Effector memory CD4-positive, alpha-beta T cell (primary cell): Measurements from ENCODE around the gene TSEN54.

Experiments used
- DNase-seq, 3 donors: peaks; one replicate each; pipeline ENCODE4 v3.0.0-alpha.2; 2020
- H3K27ac ChIP-seq: 2 replicates; pipeline ENCODE4 v1.7.0; 2013; ENCODE audit warnings: mild to moderate bottlenecking, low read length, moderate library complexity; ENCODE audit not compliant: insufficient read depth, poor library complexity, severe bottlenecking
- H3K27me3 ChIP-seq: replicated peaks from 2 replicates; pipeline ENCODE4 v1.7.0; 2013; ENCODE audit warnings: mild to moderate bottlenecking, low read length; ENCODE audit not compliant: insufficient read depth, control insufficient read depth, poor library complexity, severe bottlenecking
- H3K36me3 ChIP-seq: 2 replicates; pipeline ENCODE4 v1.7.0; 2013; ENCODE audit warnings: mild to moderate bottlenecking, low read length, moderate library complexity; ENCODE audit not compliant: control insufficient read depth, insufficient read depth
- H3K4me1 ChIP-seq: 2 replicates; pipeline ENCODE4 v1.7.0; 2013; ENCODE audit warnings: low read length, mild to moderate bottlenecking; ENCODE audit not compliant: control insufficient read depth, insufficient read depth, poor library complexity, severe bottlenecking
- H3K4me3 ChIP-seq: 2 replicates; pipeline ENCODE4 v1.7.0; 2013; ENCODE audit warnings: low read length, low read depth, mild to moderate bottlenecking; ENCODE audit not compliant: insufficient read depth, poor library complexity, severe bottlenecking
- H3K9me3 ChIP-seq: 2 replicates; pipeline ENCODE4 v1.7.0; 2013; ENCODE audit warnings: mild to moderate bottlenecking, low read length, moderate library complexity; ENCODE audit not compliant: control insufficient read depth

TSEN54 gene

DNA sequence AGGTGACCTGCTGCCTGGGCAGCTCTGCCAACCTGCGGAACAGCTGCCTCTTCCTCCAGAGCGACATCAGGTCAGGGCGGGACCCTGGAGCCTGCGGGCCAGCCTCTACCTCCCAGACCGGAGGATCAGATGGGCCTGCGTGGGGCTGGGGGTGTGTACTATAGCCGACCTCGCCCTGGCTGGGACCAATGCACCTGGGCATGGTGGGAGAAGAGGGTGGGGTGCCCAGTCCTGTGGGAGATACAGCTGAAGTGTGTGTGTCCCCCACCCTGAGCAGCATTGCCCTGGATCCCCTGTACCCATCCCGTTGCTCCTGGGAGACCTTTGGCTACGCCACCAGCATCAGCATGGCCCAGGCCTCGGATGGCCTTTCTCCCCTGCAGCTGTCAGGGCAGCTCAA, 20.3 kb upstream of the TSEN54 start:
- H3K36me3 ChIP-seq, result peaks cover 69% of the 10 kb centered on the region

DNA sequence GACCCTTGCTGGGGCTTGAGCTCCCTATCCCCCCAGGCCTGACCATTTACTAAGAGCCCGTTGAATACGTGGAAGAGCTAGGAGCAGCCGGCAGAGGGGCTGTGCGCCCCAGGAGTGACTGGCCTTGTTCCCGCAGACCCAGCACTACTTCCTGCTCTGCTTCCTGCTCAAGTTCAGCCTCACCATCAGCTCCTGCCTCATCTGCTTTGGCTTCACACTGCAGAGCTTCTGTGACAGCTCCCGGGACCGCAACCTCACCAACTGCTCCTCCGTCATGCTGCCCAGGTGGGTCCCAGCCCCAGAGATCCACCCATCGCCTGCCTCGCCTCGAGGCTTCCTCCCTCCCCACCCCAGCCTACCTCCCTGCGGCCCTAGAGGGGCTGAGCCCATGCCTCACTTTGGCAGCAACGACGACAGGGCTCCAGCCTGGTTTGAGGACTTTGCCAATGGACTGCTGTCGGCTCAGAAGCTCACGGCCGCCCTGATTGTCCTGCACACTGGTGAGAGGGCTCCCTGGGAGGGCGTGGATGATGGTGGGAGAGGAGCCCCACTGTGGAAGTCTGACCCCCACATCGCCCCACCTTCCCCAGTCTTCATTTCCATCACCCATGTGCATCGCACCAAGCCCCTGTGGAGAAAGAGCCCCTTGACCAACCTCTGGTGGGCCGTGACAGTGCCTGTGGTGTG, 18.1 kb upstream of the TSEN54 start:
- Histone ChIP-seq H3K4me1 (no peaks in the 10 kb centered on the region), H3K27me3 (no peaks in the 10 kb centered on the region), H3K9me3 (no peaks in the 10 kb centered on the region), H3K27ac (no peak overlapping the region), H3K4me3 (no peak overlapping the region), H3K36me3 (peaks cover 53% of the 10 kb centered on the region)
- DNase-seq, result no peak

More for the DNA sequence above, 20.3 kb upstream of the TSEN54 start:
- no peaks in the 10 kb centered on the region for H3K9me3 ChIP-seq
- no peak for DNase-seq
- H3K4me3 ChIP-seq, result no peak overlapping the region
- H3K27ac ChIP-seq, result no peak overlapping the region
- no peaks in the 10 kb centered on the region for H3K27me3 ChIP-seq
- no peaks in the 10 kb centered on the region for H3K4me1 ChIP-seq

DNA sequence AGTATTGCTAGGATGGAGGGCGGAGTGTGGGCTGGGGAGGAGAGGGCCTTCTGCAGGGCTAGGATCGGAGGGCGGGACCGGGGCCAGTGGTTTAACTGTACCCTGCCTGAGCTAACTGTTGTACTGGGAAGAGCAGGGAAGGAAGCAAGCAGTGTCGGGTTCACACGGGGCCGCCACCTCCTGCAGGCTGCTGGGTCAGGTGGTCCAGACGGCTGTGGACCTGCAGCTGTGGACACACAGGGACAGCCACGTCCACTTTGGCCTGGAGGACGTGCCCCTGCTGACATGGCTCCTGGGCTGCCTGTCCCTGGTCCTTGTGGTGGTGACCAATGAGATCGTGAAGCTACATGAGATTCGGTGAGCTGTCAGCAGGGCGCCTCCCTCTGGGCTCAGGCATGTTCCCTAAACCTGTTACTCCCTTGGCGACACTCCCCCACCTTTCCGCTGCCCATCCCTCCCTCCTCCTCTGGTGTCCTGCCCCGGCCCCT, 17.6 kb upstream of the TSEN54 start:
- H3K27me3 ChIP-seq, result no peaks in the 10 kb centered on the region
- no peaks in the 10 kb centered on the region for H3K9me3 ChIP-seq
- H3K4me1 ChIP-seq, result no peaks in the 10 kb centered on the region
- no peak for DNase-seq
- peaks cover 47% of the 10 kb centered on the region for H3K36me3 ChIP-seq
- no peak overlapping the region for H3K27ac ChIP-seq
- H3K4me3 ChIP-seq, result no peak overlapping the region

DNA sequence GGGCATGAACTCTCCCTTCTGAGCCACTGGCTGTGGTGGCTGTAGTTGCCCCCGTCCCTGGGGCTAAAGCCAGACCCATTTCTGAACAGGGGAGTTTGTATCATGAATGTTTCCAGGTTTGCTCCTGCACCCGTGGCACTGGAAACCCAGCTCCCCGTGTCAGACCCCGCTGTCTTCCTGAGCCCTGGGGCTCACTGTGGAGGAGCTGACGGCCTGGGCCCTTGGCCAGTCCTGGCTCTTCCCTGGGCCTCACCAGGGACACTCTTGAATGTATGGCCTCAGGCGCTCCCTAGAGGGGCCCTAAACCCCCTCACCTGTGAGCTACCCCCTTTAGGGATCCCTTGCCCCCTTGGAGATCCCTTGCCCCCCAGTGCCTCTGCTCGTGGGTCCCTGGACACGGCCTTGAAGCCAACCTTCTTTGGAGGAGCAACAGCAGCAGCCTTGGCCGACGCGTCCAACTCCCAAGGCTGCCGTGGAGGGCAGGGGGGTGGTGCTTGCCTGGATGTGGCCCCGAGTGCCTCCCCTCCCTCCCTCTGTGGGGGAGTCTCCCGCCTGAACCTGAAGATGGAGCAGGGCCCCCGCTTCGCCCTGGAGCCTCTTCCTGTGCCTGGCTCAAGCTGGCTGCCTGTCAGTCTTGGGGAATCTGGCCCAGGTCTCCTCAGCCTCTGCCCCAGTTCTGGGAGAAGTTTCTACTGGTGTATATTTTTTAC, 16.9 kb upstream of the TSEN54 start:
- peaks cover 40% of the 10 kb centered on the region for H3K36me3 ChIP-seq
- no peaks in the 10 kb centered on the region for H3K4me1 ChIP-seq
- H3K4me3 ChIP-seq, result no peak overlapping the region
- no peaks in the 10 kb centered on the region for H3K9me3 ChIP-seq
- H3K27me3 ChIP-seq, result no peaks in the 10 kb centered on the region
- H3K27ac ChIP-seq, result no peak overlapping the region
- no peak for DNase-seq

DNA sequence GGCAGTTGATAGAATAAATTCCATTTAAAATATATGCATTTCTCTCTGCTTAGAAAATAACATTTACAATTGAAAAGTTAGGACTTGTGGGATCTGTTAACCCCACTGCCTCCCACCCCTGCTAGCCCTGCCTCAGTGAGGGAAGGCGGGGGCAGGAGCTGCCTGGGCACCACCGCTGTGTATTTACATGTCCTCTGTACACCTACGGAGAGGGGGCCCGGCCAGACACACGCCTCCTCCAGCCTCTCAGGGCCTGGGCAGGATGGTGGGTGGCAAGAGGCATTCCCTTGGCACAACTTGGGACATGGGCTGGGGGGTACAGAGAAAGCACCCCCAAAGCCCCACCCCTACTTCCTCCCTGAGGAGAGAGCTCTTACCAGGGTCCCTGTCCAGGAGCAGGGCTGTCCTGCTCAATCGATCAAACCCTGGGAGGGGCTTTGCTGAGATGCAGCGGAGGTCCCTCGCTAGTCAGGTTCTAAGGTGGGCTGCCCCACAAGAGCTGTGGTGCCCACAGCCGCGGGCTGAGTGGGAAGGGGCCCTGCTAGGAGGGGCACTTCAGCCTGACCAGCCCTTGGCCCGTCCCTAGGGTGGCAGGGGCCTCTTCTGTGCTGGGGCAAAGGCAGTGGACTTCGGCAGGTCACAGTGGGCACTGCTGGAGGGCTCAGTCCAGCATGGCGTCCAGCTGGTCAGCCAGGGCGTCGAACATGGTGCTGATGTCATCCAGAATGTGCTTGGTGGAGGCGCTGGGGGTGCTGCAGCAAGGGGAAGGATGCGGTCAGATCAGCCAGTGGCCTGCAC, 15.7 kb upstream of the TSEN54 start:
- H3K27me3 ChIP-seq, result no peaks in the 10 kb centered on the region
- DNase-seq, result no peak
- H3K27ac ChIP-seq, result no peak overlapping the region
- peaks cover 28% of the 10 kb centered on the region for H3K36me3 ChIP-seq
- no peaks in the 10 kb centered on the region for H3K4me1 ChIP-seq
- H3K4me3 ChIP-seq, result no peak overlapping the region
- no peaks in the 10 kb centered on the region for H3K9me3 ChIP-seq

DNA sequence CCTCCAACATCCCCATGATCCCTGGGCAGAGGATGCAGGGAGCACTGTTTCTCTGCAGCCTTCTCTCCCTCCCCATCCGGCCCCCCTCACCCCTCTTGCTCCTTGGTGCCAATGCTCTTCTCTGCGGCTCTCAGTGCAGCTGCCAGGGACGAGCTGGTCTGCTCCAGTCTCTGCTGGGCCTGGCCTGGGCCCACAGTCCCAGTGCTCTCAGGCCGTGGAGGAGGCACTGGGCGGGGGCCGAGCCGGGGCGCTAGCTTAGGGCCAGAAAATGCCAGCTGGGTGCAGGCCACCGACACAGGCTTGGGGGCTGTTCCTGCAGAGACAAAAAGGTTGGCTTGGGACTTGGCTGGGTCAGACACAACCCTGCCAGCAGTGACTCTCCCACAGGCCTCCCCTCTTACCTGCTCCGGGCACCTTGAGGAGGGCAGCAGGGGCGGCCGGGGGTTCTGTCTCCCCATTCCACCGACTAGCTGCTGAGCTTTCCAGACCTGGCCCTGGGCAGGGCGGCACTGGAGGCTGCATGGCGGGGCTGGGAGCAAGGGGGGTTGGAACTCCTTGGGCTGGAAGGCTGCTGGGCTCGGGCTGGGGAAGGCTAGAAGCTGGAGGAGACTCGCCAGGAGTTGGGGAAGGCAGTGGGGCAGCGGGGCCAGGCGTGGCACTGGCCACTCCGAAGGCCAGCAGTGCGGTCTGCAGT, 14.8 kb upstream of the TSEN54 start:
- Histone ChIP-seq H3K27ac (no peak overlapping the region), H3K4me1 (no peaks in the 10 kb centered on the region), H3K36me3 (peaks cover 25% of the 10 kb centered on the region), H3K9me3 (no peaks in the 10 kb centered on the region), H3K4me3 (no peak overlapping the region), H3K27me3 (no peaks in the 10 kb centered on the region)
- DNase-seq, result no peak

DNA sequence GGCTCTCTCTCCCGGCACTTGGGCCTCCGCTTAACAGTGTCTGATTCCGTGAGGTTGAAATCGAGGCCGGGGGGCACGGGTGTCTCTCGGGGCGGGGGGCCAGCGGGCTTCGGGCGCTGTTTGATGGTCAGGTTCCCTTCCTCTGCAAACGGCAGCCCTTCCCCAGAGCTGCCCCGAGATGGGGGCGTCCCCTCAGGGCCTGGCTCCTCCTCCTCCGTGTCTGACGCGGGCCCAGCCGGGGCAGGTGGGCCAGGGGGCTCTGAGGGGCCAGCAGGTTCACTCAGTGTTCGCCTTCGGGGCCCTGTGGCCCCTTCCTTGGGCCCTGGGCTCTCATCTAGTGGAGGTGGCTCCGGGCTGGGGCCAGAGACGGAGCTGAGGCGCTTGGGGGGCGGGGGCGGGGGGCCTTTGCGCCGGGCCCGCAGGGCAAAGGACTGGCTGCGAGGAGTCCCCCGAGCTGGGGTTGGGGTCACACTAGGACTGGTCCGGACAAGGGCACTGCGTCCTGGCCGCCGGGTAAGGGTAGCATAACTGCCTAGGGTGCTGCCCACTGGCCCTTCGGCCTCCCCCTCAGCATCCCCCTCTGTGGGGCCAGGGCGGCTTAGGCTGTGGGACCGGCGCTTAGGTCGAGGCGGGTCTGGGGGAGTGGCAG, 14.1 kb upstream of the TSEN54 start:
- H3K9me3 ChIP-seq, result no peaks in the 10 kb centered on the region
- no peak overlapping the region for H3K27ac ChIP-seq
- peaks cover 22% of the 10 kb centered on the region for H3K36me3 ChIP-seq
- no peaks in the 10 kb centered on the region for H3K4me1 ChIP-seq
- H3K27me3 ChIP-seq, result no peaks in the 10 kb centered on the region
- no peak for DNase-seq
- H3K4me3 ChIP-seq, result no peak overlapping the region

DNA sequence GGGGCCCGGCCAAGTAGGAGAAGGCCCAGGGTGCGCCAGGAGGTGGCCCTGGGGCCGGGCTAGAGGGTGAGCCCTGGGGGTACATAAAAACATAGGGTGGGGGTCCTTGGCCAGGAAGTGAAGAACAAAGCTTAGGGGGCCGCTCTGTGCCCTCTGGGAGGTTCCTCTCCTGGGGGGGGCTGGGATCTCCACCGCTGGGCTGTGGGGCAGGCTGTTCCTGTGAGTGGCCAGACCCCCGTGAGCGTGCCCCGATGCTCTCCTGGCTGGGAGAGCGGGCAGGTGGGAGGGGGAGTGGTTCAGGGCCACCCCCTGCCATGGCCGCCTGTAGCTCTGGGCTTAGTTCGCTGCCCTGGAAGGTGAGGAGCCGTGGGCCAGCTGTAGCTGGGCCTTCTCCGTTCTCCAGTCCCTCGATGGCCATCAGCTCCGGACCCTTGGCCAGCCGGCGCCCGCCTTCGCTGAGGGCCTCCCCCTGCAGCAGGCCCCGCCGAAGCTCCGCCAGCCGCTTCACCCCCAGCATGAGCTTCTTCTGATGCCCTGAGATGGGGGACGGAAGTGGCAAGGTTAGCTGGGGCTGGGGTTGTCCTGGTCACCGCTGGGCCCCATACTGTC, 13.5 kb upstream of the TSEN54 start:
- H3K4me1 ChIP-seq, result no peaks in the 10 kb centered on the region
- H3K27ac ChIP-seq, result no peak overlapping the region
- H3K4me3 ChIP-seq, result no peak overlapping the region
- H3K36me3 ChIP-seq, result peaks cover 19% of the 10 kb centered on the region
- no peak for DNase-seq
- H3K9me3 ChIP-seq, result no peaks in the 10 kb centered on the region
- H3K27me3 ChIP-seq, result no peaks in the 10 kb centered on the region

DNA sequence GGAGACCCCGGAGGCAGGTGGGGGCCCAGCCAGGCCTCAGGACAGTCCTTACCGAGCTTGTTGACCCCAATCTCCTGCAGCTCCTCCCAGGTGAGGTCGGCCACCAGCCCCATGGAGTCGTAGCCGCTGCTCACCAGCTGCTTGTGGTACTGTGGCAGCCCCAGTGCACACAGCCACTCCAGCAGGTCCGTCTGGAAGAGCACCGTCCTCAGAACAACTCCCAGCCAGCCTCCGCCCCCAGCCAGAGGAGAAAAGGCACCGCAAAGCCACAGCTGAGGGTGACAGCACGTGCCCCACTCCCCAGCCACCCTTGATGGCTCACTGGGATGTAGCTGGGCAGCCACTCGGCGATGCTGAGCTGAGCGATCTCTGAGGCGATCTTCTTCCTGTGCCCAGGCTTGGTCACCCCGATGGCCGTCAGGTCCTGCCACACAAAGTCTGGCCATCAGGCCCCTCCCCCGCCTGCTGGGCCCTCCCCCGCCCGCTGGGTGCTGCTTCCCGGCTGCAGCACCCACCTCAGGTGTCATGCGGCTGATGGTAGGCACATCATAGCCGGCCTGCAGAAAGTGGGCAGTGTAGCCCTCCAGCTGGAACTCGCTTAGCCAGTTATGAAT, 12.9 kb upstream of the TSEN54 start:
- H3K27me3 ChIP-seq, result no peaks in the 10 kb centered on the region
- peaks cover 13% of the 10 kb centered on the region for H3K36me3 ChIP-seq
- no peak overlapping the region for H3K4me3 ChIP-seq
- H3K4me1 ChIP-seq, result no peaks in the 10 kb centered on the region
- DNase-seq, result no peak
- no peak overlapping the region for H3K27ac ChIP-seq
- H3K9me3 ChIP-seq, result no peaks in the 10 kb centered on the region
